Colonic mucosa (tissue), 4 donors: ENCODE results near the gene PADI6. TPM values are rescaled to one million over a fixed set of nuclear protein-coding genes. Genes with fewer than 3 reads are reported as not detected.

ENCODE experiments used
- DNase-seq: peaks from one replicate; pipeline ENCODE4 v3.0.0-alpha.2; 2020
- H3K27ac ChIP-seq: fragments of 200-600 bp; one replicate; pipeline ENCODE4 v1.8.0; 2021
- H3K27me3 ChIP-seq: fragments of 200-600 bp; one replicate; pipeline ENCODE4 v1.8.0; 2021
- H3K36me3 ChIP-seq: fragments of 200-600 bp; one replicate; pipeline ENCODE4 v1.8.0; 2021
- H3K4me1 ChIP-seq: fragments of 200-600 bp; one replicate; pipeline ENCODE4 v1.8.0; 2021; ENCODE audit warnings: mild to moderate bottlenecking
- H3K4me3 ChIP-seq: fragments of 200-600 bp; one replicate; pipeline ENCODE4 v1.8.0; 2021
- H3K9ac ChIP-seq, 2 donors: one replicate each; pipeline ENCODE4 v1.7.0; 2013; ENCODE audit warnings: control low read depth in 2 of 2, low read depth in 2 of 2, low read length in 2 of 2
- H3K9me3 ChIP-seq: fragments of 200-600 bp; one replicate; pipeline ENCODE4 v1.8.0; 2021
- CTCF ChIP-seq: fragments of 200-600 bp; IDR thresholded peaks from one replicate; pipeline ENCODE4 v1.8.0; 2022; ENCODE audit warnings: antibody characterized with exemption, mild to moderate bottlenecking
- intact Hi-C: fragments of 100-400 bp; cut with DNase I; formaldehyde crosslinking; loops from one replicate; pipeline ENCODE4 v1.14.1; 2022
- total RNA-seq, 2 donors: library from RNA; stranded (reverse); fragmentation: NEBNext Ultra II Directional in 1 of 2; extraction: Animal tissue kit (Norgen Biotek cat#: 25700) in 1 of 2; gene quantifications; one replicate each; pipeline ENCODE4 v1.2.1, GENCODE V29; 2021
- donor health status: healthy.
- donor health status: DM: no; HTN: no; CAD: no.
- donor health status: DM: no; HTN: no; CAD: no.

Gene PADI6
- total RNA-seq, 2 donors from 2014 or later: not detected

- Histone ChIP-seq H3K27ac (no peak overlapping the region), H3K4me1 (no peaks in the 10 kb centered on the region), H3K9ac (no peak overlapping the region), H3K9me3 (no peaks in the 10 kb centered on the region), H3K36me3 (no peaks in the 10 kb centered on the region), H3K27me3 (no peaks in the 10 kb centered on the region), H3K4me3 (no peak overlapping the region)
- intact Hi-C loops: no loop called here
- no peak for DNase-seq
- no peak for TF ChIP-seq CTCF
These were observed 20.2 kb upstream of the PADI6 start for GRCh38 chr1:17351598-17352324.

GRCh38 chr1:17352419-17352909 lies 19.5 kb upstream of the PADI6 start:
- DNase-seq: no peak
- Histone ChIP-seq H3K27ac (no peak overlapping the region), H3K9ac (no peak overlapping the region), H3K9me3 (no peaks in the 10 kb centered on the region), H3K4me3 (no peak overlapping the region), H3K36me3 (no peaks in the 10 kb centered on the region), H3K27me3 (no peaks in the 10 kb centered on the region), H3K4me1 (no peaks in the 10 kb centered on the region)
- TF ChIP-seq CTCF: no peak
- intact Hi-C loops: no loop called here

GRCh38 chr1:17355898-17356297 lies 16.1 kb upstream of the PADI6 start:
- TF ChIP-seq CTCF: no peak
- Histone ChIP-seq H3K27ac (no peak overlapping the region), H3K4me3 (no peak overlapping the region), H3K9ac (no peak overlapping the region), H3K27me3 (no peaks in the 10 kb centered on the region), H3K4me1 (no peaks in the 10 kb centered on the region), H3K36me3 (no peaks in the 10 kb centered on the region), H3K9me3 (no peaks in the 10 kb centered on the region)
- DNase-seq: no peak
- intact Hi-C loops: no loop called here

- TF ChIP-seq CTCF: no peak
- no peak for DNase-seq
- Histone ChIP-seq H3K9me3 (no peaks in the 10 kb centered on the region), H3K36me3 (no peaks in the 10 kb centered on the region), H3K4me1 (no peaks in the 10 kb centered on the region), H3K27me3 (no peaks in the 10 kb centered on the region), H3K4me3 (no peak overlapping the region), H3K27ac (no peak overlapping the region), H3K9ac (no peak overlapping the region)
- intact Hi-C loops: no loop called here
These were observed 15.5 kb upstream of the PADI6 start for GRCh38 chr1:17356387-17357026.

GRCh38 chr1:17358557-17358956 lies 13.4 kb upstream of the PADI6 start:
- H3K4me1 ChIP-seq: no peaks in the 10 kb centered on the region
- no peak overlapping the region for H3K4me3 ChIP-seq
- intact Hi-C loops: no loop called here
- TF ChIP-seq CTCF: no peak
- H3K9ac ChIP-seq: no peak overlapping the region
- no peaks in the 10 kb centered on the region for H3K9me3 ChIP-seq
- H3K36me3 ChIP-seq: no peaks in the 10 kb centered on the region
- no peaks in the 10 kb centered on the region for H3K27me3 ChIP-seq
- H3K27ac ChIP-seq: no peak overlapping the region
- DNase-seq: no peak
